Right renal pelvis (tissue), 4 donors: ENCODE results near the gene KCNAB1. TPM values are rescaled to one million over a fixed set of nuclear protein-coding genes. Genes with fewer than 3 reads are reported as not detected.

ENCODE experiments used
- DNase-seq, 4 donors: peaks; one replicate each; pipeline ENCODE4 v3.0.0-alpha.2; 2013; ENCODE audit warnings: low read depth in 4 of 4, low spot score in 3 of 4, missing footprints in 1 of 4
- polyA plus RNA-seq, 4 donors: library from polyadenylated mRNA; unstranded; fragments of 120-200 nt; gene quantifications; one replicate each; pipeline ENCODE4 v1.2.1, GENCODE V29; 2013; ENCODE audit not compliant: insufficient read length in 4 of 4

KCNAB1 gene
- polyA plus RNA-seq, 4 donors = 2.8 to 3.4 (median 3.0) TPM

- no peak for DNase-seq
These were observed 233.2 kb downstream of the KCNAB1 start for GRCh38 chr3:156353563-156353962.

DNA sequence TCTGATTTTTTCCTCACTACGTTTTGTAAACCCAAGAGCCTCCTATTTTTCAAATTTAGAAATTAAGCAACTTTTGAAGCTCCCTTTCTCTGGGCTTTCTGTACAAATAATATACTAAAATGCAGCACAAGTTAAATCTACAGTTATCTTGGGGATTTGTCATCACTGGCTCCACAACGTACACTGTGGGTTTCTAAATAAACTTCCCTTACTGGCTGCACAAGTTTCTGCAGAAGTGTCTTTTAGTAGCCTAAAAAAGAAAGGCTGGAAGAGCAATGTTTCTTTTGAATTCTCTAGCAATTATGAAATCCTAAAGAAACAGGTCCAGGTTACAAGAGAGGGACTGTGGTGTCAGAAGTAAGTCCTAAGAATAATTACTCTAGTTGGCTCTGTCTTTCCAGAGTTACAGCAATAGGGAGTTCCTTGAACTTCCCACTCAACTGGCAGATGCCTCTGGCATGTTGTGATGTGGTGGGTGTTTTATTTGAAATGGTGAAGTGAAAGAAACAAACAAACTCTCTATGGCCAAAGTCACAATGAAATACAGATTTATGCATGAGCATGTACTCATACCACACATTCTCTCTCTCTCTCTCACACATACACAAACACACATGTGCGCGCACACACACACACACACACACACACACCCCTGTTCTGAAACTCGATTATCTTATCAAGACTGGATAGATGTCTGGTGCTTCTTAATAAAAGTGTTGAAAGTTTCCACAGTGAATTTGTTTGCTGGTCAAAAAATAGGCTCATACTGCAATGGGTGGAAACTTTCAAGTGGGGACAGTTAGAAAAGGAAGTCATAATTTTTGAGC lies 236.4 kb downstream of the KCNAB1 start:
- no peak for DNase-seq

- no peak for DNase-seq
These were observed 237.9 kb downstream of the KCNAB1 start for GRCh38 chr3:156358232-156358631.

GRCh38 chr3:156359368-156359767 lies 239.0 kb downstream of the KCNAB1 start:
- DNase-seq = no peak

GRCh38 chr3:156360083-156360482 lies 239.7 kb downstream of the KCNAB1 start:
- no peak for DNase-seq

- no peak for DNase-seq
These were observed 240.6 kb downstream of the KCNAB1 start for GRCh38 chr3:156360963-156361362.

GRCh38 chr3:156366559-156366958 lies 246.2 kb downstream of the KCNAB1 start:
- no peak for DNase-seq

DNA sequence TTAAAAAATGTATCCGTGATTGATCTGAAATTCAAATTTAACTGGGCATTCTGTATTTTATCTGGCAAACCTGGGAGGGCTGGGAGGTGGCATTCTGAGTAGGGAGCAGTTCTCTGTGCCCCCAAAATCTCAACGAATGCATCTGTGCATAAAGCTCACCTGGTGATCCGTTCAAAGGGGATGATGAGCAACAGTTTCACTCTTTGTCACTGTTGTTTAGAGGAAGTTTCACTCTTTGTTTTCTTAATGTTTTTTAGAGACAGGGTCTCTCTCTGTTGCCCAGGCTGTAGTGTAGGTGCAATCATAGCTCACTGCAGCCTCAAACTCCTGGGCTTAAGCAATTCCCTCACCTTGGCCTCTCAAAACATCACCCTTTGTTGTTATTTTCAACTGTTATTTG lies 247.8 kb downstream of the KCNAB1 start:
- DNase-seq = no peak

GRCh38 chr3:156371701-156372100 lies 251.3 kb downstream of the KCNAB1 start:
- no peak for DNase-seq

- DNase-seq = no peak
These were observed 252.7 kb downstream of the KCNAB1 start for GRCh38 chr3:156373095-156373494.

- no peak for DNase-seq
These were observed 253.3 kb downstream of the KCNAB1 start for GRCh38 chr3:156373654-156374053.

- no peak for DNase-seq
These were observed 255.8 kb downstream of the KCNAB1 start for GRCh38 chr3:156376199-156376598.

- no peak for DNase-seq
These were observed 256.9 kb downstream of the KCNAB1 start for GRCh38 chr3:156377266-156377665.

DNA sequence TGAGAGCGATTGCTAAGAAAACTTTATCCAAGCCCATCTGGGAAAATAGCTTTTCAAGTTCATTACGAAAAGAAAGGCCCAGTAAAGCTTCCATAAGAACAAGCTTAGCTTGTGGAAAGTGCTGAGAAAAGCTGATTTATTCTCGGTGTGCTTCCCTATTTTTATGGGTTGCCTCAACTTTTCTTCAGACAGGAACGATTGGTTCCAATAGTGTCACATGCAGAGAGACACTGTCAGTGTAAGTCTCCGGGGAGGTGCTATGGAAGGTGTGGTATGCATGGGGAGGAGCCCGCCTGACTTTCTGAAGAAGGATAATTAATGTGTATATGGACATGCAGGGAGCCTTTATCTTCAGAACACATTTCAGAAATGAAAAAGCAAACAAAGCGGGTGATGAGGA lies 257.3 kb downstream of the KCNAB1 start:
- no peak for DNase-seq

- no peak for DNase-seq
These were observed 258.5 kb downstream of the KCNAB1 start for GRCh38 chr3:156378871-156379270.

- no peak for DNase-seq
These were observed 258.9 kb downstream of the KCNAB1 start for GRCh38 chr3:156379327-156379726.

DNA sequence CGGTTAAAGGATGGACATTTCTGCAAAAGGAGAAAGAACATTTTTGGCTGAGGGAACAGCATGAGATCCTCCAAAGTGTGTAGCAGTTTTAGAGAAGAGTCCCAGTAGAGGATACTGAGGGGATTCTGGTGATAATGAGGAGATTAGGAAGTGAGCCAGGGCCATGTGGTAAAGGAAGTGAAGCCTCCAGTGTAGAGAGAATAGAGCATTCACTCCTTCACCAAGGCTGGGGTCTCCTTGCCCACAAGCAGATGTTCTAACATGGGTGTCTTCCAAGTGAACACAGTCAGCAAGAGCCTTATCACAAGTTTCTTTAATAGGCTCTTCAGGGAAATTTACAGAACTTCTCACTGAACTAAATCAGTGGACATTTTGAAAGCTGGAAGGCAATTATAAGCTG lies 260.9 kb downstream of the KCNAB1 start:
- DNase-seq = no peak

DNA sequence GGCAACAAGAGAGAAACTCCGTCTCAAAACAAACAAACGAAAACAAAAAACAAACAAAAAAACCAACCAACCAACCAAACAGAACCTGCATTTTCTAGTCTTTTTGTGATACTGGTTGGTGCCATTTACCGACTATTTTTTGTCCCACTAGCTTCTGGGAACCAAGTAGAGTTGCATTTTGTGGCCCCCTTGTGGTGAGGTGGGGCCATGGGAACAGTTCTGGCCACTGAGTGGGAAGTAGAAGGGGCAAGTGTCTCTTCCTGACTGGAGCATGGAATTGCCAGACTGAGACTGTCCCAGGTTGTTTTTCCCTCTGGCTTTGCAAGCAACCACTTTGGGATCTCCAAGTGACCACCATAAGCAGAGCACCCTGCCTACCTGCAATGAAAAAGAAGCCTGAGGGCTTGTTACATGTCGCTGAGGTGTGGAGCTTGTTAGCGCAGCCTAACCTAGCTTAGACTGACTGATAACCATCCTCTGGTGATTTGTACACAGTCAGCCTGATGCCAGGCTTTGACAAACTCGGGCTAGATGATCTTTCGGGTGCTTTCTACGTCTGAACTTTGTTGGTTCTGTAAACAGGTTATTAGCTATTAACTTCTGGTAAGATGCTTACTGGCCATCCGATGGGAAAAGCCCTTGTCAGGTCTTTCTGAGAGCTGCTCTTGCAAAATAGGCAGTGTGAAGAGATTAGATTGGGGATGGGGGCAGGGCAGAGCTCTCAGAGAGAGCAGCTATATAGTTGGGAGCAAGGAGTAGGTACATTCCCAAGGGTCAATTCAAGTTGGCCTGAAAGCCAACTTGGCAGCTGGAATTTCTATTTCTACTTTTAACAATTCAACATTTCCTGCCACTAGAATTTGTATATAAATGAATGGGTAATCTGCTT lies 262.3 kb downstream of the KCNAB1 start:
- no peak for DNase-seq

DNA sequence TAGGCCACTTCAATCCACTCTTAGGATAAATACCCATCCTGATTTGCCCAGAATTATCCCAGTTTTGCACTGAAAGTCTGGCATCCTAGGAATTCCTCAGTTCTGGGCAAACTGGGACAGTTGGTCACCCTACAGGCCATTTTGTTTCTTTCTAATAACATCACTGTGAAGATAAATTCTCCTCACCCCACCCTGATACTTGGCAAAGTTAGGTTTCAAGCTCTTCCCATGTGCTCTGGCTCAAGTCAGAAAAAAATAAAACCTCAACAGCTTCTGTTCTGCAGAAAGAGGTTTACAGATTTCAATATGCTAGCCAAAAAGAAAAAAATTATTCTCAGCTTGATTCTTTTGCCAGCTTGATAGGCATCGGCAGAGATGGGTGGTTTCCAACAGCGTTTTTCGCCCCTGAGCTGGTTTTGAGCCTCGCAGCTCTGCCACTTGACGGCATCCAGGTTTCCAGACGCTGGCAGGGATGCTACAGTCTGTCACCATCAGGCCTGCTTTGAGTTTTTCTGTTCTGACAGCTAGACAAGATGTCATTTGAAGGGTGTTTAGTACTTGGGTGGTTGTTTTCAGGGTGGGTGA lies 263.2 kb downstream of the KCNAB1 start:
- no peak for DNase-seq

DNA sequence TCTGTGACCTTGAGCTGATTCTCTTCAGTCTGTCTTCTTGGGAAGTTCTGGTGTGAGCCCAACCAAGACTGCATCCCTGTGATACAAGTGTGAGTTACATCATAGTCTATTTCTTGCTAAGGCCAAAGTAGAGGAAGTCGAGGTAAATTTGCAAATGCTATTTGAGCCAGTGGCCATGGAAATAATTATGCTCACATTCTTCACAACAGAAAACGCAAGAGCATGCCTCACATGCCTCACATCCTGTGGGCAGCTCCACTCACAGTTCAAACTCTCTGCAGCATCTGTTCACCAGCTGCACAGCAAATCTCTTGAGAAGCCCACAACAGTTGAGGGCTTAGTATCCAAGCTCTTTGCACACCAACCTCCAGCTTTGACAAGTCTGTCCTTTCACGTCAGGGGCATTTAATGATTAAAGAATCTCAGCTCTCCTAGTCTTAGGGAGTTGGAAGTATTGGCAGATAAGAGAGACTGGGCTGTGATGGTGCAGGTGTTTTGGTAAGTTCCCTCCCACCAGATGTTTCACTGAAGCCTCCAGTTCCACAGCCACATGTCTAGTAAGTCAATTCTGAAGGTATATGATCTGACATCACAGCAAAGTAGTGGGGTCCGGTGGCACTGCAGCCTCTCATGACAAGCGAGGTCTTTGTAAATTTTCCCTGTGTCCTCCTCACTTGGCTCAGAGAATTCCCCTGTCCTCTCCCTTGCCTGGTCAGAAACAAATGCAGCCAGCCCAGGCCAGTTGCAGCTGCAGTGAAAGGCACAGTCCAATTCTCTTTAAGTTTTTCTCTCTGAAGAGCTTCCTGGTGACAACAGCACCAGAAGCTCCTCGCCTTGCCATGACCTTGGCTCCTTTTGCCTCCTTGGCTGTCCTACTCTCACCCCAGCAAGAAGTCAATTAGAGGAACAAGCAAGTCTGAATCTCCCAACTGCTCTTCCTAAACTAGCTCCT lies 268.4 kb downstream of the KCNAB1 start:
- no peak for DNase-seq
